Endothelial cell of umbilical vein (primary cell): ENCODE data around the gene MEI1.

ENCODE experiments used
- EZH2 ChIP-seq: IDR thresholded peaks from 2 replicates; pipeline ENCODE4 v1.6.1; 2012; ENCODE audit warnings: borderline replicate concordance, low read depth, mild to moderate bottlenecking, moderate library complexity, low read length, inconsistent platforms; ENCODE audit not compliant: severe bottlenecking
- FOS ChIP-seq: IDR thresholded peaks from 2 replicates; pipeline ENCODE4 v1.6.1; 2011; ENCODE audit warnings: mild to moderate bottlenecking, low read length, moderate library complexity, borderline replicate concordance; ENCODE audit not compliant: insufficient read depth
- GATA2 ChIP-seq: IDR thresholded peaks from 2 replicates; pipeline ENCODE4 v1.7.0; 2011; ENCODE audit warnings: low read depth, mild to moderate bottlenecking, moderate library complexity, mixed read lengths, low read length; ENCODE audit not compliant: insufficient read length, insufficient read depth
- JUN ChIP-seq: IDR thresholded peaks from 2 replicates; pipeline ENCODE4 v1.6.1; 2011; ENCODE audit warnings: borderline replicate concordance, low read depth; ENCODE audit not compliant: insufficient read length, insufficient read depth
- MYC ChIP-seq: IDR thresholded peaks from one replicate; pipeline ENCODE4 v1.6.1; 2011; ENCODE audit warnings: mild to moderate bottlenecking, low read depth, low read length
- POLR2A ChIP-seq: IDR thresholded peaks from 2 replicates; pipeline ENCODE4 v1.6.1; 2012; ENCODE audit warnings: low read depth, mild to moderate bottlenecking, control low read depth, low read length
- POLR2AphosphoS5 ChIP-seq: IDR thresholded peaks from 2 replicates; pipeline ENCODE4 v1.6.1; 2012; ENCODE audit warnings: low read depth, mild to moderate bottlenecking, control low read depth, low read length, moderate library complexity; ENCODE audit not compliant: insufficient read depth
- TF ChIP-seq, protein P1 (sequence below), 2 donors: IDR thresholded peaks; 1 replicate in 1 of 2; 2 replicates in 1 of 2; pipeline ENCODE4 v1.5.1; 2011; ENCODE audit warnings: low read length in 2 of 2, mild to moderate bottlenecking in 2 of 2, moderate library complexity in 2 of 2, control low read depth in 1 of 2, inconsistent platforms in 1 of 2, low read depth in 1 of 2; ENCODE audit not compliant: insufficient read depth in 1 of 2; ENCODE audit errors: extremely low read depth in 1 of 2
- TF ChIP-seq, protein P2 (sequence below): IDR thresholded peaks from 2 replicates; pipeline ENCODE4 v1.6.1; 2011; ENCODE audit not compliant: insufficient read depth, insufficient read length

DNA sequence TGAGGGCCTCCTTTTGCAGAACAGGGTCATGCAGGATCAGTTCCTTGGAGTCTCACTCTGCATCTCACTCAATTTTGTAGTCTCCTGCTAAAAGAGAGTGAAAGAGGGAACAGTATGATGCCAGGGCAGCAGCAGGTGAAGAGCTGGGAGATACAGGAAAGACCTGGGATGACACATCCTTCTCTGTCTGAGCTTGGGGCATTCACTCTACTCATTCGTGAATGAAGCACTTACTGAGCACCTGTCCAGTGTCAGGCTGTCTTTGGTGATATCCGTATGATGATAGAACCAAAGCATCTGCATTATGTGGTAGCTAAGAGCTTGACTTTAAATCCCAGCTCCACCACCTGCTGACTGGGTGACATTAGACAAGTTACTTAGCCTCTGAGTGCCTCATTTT lies 148.0 kb downstream of the MEI1 start:
- TF ChIP-seq, protein P1, sequence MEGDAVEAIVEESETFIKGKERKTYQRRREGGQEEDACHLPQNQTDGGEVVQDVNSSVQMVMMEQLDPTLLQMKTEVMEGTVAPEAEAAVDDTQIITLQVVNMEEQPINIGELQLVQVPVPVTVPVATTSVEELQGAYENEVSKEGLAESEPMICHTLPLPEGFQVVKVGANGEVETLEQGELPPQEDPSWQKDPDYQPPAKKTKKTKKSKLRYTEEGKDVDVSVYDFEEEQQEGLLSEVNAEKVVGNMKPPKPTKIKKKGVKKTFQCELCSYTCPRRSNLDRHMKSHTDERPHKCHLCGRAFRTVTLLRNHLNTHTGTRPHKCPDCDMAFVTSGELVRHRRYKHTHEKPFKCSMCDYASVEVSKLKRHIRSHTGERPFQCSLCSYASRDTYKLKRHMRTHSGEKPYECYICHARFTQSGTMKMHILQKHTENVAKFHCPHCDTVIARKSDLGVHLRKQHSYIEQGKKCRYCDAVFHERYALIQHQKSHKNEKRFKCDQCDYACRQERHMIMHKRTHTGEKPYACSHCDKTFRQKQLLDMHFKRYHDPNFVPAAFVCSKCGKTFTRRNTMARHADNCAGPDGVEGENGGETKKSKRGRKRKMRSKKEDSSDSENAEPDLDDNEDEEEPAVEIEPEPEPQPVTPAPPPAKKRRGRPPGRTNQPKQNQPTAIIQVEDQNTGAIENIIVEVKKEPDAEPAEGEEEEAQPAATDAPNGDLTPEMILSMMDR (IDR thresholded peaks at IDR 0.05; ENCODE audit: extremely low read depth in 1 of 2, insufficient read depth in 1 of 2, low read depth in 1 of 2, low read length in 2 of 2): no peak
- TF ChIP-seq, protein P2, sequence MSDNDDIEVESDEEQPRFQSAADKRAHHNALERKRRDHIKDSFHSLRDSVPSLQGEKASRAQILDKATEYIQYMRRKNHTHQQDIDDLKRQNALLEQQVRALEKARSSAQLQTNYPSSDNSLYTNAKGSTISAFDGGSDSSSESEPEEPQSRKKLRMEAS: no peak
- TF ChIP-seq GATA2: no peak
- no peak for TF ChIP-seq POLR2A
- no peak for TF ChIP-seq POLR2AphosphoS5
- TF ChIP-seq EZH2: no peak
- TF ChIP-seq MYC: no peak
- TF ChIP-seq JUN: no peak
- TF ChIP-seq FOS: no peak
